ENCODE measurements around the gene RFC3.
"Not testable (repeated sequence)": the region's sequence is repeated elsewhere in the genome, so short reads cannot be mapped to it uniquely, and the experiment has no call there.

RFC3 gene, protein sequence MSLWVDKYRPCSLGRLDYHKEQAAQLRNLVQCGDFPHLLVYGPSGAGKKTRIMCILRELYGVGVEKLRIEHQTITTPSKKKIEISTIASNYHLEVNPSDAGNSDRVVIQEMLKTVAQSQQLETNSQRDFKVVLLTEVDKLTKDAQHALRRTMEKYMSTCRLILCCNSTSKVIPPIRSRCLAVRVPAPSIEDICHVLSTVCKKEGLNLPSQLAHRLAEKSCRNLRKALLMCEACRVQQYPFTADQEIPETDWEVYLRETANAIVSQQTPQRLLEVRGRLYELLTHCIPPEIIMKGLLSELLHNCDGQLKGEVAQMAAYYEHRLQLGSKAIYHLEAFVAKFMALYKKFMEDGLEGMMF

DNA sequence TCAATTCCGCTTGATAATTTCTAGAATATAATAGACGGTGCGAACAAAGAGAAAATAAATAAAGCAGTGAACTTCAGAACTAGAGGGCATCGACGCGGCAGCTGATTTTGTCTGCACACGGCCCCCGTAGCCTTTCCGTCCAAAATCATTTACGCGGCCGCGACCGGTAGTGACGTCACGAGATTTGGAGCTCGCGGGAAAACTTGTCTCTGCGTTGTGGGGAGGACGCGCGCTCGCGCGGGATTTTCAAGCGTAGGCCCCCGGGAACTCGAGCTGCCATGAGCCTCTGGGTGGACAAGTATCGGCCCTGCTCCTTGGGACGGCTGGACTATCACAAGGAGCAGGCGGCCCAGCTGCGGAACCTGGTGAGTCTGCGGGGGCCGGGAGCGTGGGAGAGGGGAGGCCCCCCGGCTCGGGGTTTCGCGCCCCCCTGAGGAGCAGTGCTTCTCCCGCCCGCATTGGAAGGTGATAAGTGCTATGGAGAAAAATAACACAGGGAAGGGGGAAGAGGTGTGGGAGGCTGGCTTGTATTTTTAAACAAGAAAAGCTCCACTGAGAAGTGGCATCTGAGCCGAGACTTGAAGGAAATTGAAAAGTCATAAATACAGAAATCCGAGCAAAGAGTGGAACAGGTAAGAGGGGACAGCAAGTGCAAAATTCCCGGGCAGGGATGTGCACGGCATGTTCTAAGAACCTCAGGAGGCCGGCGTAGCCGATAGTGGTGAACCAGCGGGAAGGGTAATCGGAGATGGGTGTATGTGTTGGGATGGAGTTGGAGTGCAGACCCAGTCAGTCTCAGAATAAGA is at the start of gene RFC3:
TSS of gene RFC3 (plus strand) at position 249 of the 806 bp plus-strand sequence. CDS start at position 279, 30 bp downstream.
- Histone ChIP-seq H3K9me3 (ENCODE audit: low read length) (no peaks in the 10 kb centered on the region), H2AFZ (ENCODE audit: low read depth, low read length) (peak within 1 kb of the TSS; percentile 98), H3K36me3 (ENCODE audit: insufficient read depth, low read length) (peaks cover 29% of the 10 kb centered on the region), H3K4me1 (ENCODE audit: insufficient read depth, low read length) (peaks cover 6% of the 10 kb centered on the region), H3K27me3 (ENCODE audit: insufficient read depth, low read length) (peaks cover 2% of the 10 kb centered on the region), H3K4me3 (ENCODE audit: low read length) (peak within 1 kb of the TSS; percentile 97)

DNA sequence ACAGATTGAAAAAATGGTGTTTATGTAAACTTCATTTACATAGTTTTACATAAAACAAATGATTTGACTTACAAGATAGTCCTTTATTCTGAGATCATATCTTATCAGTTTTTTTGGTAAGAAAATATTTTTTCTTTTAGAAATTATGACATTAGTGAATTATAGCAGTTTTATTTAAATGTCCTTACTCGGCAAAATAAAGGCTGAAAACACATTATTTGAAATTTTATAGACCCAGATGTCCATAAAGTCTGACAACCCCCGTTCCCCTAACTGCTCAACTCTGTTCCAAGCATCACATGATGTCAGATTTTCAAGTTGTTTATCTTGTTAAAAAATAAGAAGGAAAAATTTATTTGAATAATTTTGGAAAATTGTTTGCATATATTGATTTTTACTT is 46.7 kb upstream of the RFC3 start:
- no peaks in the 10 kb centered on the region for H3K9me3 ChIP-seq (ENCODE audit: low read length)

DNA sequence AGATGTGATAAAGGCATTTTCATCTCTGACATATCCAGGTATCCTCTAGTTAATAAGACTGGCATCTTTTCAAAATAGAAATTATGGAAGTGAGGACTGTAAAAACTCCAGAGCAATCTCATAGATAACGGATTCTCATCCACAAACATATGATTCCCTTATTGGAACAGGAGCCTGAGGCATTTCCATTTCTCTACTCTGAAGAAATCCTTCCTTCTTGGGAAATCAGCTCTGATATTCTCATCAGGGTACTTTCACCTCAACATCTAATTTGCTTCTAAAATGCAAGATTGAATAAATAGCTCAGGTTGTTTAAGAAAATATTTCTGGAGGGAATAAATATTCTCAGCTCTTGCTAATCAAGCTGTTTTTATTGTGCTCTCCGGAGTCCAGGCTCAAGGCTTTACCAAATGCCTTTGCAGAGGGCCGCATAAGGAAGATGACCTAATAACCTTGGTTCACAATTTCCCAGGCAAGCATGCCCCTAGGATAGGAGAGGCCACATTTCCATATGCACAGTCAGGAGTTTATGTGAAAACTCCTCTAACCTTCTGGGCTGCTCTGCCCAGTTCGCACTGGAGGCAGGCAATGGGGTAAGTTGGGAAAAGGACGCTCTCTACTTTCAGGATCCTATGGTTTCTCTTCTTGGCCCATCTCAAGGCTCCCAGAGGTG is 44.0 kb upstream of the RFC3 start:
- Histone ChIP-seq H3K9me3 (ENCODE audit: low read length) (no peaks in the 10 kb centered on the region), H2AFZ (ENCODE audit: low read depth, low read length) (no peak overlapping the region), H3K4me3 (ENCODE audit: low read length) (no peak overlapping the region), H3K27me3 (ENCODE audit: insufficient read depth, low read length) (no peaks in the 10 kb centered on the region), H3K36me3 (ENCODE audit: insufficient read depth, low read length) (no peaks in the 10 kb centered on the region), H3K4me1 (ENCODE audit: insufficient read depth, low read length) (peaks cover 20% of the 10 kb centered on the region)

More for the DNA sequence above, 46.7 kb upstream of the RFC3 start:
- Histone ChIP-seq H3K27me3 (ENCODE audit: insufficient read depth, low read length) (no peaks in the 10 kb centered on the region), H3K4me3 (ENCODE audit: low read length) (no peak overlapping the region), H2AFZ (ENCODE audit: low read depth, low read length) (no peak overlapping the region), H3K36me3 (ENCODE audit: insufficient read depth, low read length) (no peaks in the 10 kb centered on the region), H3K4me1 (ENCODE audit: insufficient read depth, low read length) (peaks cover 19% of the 10 kb centered on the region)

DNA sequence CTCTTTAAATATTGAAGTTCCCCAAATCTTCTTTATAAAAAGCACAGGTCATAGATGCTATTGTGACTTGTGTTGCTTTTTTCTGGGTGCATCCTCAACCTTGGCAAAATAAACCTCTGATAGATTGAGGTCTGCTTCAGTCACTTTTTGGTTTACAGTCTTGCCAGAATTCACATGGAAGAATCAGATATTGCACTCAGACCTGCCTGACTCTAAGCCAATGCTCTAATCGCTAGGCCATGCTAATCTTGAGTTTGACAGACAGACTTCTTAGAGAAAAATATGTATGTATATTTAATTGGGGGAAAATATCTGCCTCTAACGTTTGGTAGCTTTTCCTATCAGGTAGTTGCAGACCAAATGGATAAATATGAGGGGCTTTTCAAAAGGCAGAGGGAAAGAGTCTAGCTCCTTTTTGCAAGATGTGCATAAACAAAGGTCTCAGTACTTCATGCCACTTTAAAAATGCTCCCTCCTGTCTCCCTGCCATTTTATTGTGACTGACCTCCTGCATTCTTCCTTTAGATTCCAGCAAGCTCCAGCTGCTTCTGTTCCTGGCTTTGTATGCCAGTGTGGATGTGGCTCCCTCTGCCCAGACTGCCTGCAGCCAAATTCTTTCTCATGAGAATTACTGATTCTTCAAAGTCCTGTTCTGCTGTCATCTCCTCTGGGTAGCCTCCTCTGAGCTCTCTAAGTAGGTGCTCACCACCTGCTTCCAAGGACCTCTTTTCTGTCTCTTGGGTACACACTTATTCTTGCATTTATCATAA is 42.4 kb upstream of the RFC3 start:
- H3K4me1 ChIP-seq (ENCODE audit: insufficient read depth, low read length), result peaks cover 20% of the 10 kb centered on the region
- H3K27me3 ChIP-seq (ENCODE audit: insufficient read depth, low read length), result no peaks in the 10 kb centered on the region

DNA sequence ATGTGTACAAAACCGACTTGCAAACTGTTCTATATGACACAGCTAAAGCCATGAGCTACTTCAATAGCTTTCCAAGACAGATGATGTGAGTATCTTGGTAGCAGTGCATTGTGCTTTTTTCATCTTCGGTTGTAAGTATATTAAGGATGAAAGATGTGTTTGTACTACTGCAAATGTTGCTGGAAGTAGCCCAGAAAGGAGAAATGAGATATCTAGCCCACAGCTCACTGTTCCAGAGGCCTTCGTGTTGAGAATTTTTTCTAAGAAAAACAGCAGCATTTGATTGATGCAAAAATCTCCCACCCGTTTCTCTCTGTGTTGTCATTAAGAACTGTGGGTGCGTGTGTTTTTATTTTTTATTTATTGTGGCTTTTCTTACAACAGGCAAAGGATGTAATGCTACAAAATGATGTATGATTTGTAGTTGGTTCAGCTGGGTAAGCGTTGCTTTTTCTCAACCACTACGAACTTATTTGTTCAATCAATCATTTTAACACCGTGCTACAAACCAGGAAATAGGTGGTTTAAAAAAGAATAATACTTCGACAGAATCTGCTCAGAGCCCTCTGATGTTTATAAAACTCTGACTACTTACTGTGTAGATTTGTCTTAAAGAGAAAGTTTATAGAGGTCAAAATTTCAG is 41.6 kb upstream of the RFC3 start:
- no peak overlapping the region for H3K4me3 ChIP-seq (ENCODE audit: low read length)
- no peaks in the 10 kb centered on the region for H3K27me3 ChIP-seq (ENCODE audit: insufficient read depth, low read length)
- no peak overlapping the region for H2AFZ ChIP-seq (ENCODE audit: low read depth, low read length)
- no peaks in the 10 kb centered on the region for H3K36me3 ChIP-seq (ENCODE audit: insufficient read depth, low read length)
- H3K4me1 ChIP-seq (ENCODE audit: insufficient read depth, low read length), result peaks cover 20% of the 10 kb centered on the region
- H3K9me3 ChIP-seq (ENCODE audit: low read length), result no peaks in the 10 kb centered on the region

More for the DNA sequence above, 42.4 kb upstream of the RFC3 start:
- Histone ChIP-seq H3K4me3 (ENCODE audit: low read length) (no peak overlapping the region), H2AFZ (ENCODE audit: low read depth, low read length) (peak overlapping the region; percentile 66), H3K36me3 (ENCODE audit: insufficient read depth, low read length) (no peaks in the 10 kb centered on the region), H3K9me3 (ENCODE audit: low read length) (no peaks in the 10 kb centered on the region)

DNA sequence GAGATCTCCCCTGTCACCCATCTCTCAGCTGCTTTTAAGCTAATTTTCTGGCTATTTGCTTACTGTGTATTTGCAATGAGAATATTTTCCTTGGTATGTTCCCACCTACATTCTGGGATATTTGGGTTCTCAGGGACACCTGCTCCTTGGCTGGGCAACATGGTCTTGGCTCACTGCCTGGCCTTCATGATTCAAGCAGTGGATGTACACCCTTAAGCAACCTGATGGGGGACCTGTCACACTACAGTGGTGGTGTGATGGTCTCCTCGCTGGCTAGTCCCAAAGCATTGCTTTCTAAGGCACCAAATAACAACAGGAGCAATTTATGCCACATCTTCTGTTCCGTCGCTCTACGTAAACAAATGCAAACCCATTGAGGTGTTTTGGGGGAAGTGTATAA is 35.3 kb upstream of the RFC3 start:
- H2AFZ ChIP-seq (ENCODE audit: low read depth, low read length), result no peak overlapping the region
- H3K4me3 ChIP-seq (ENCODE audit: low read length), result no peak overlapping the region
- H3K4me1 ChIP-seq (ENCODE audit: insufficient read depth, low read length), result no peaks in the 10 kb centered on the region
- no peaks in the 10 kb centered on the region for H3K27me3 ChIP-seq (ENCODE audit: insufficient read depth, low read length)
- no peaks in the 10 kb centered on the region for H3K9me3 ChIP-seq (ENCODE audit: low read length)
- H3K36me3 ChIP-seq (ENCODE audit: insufficient read depth, low read length), result no peaks in the 10 kb centered on the region

DNA sequence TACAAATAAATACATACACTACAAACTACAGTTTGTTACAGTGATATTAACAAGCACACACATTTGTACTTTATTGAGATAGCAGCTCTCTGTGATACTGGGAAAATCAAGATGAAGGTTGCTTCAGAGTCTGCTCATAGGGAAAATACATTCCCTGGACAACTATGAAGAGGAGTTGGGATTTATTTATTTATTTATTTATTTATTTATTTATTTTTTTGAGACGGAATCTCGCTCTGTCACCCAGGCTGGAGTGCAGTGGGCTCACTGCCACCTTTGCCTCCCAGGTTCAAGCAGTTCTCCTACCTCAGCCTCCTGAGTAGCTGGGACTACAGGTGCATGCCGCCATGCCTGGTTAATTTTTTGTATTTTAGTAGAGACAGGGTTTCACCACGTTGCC is 34.7 kb upstream of the RFC3 start:
- not testable (repeated sequence) for H3K4me3 ChIP-seq (ENCODE audit: low read length); H3K36me3 ChIP-seq (ENCODE audit: insufficient read depth, low read length); H2AFZ ChIP-seq (ENCODE audit: low read depth, low read length); H3K27me3 ChIP-seq (ENCODE audit: insufficient read depth, low read length); H3K4me1 ChIP-seq (ENCODE audit: insufficient read depth, low read length); H3K9me3 ChIP-seq (ENCODE audit: low read length)

DNA sequence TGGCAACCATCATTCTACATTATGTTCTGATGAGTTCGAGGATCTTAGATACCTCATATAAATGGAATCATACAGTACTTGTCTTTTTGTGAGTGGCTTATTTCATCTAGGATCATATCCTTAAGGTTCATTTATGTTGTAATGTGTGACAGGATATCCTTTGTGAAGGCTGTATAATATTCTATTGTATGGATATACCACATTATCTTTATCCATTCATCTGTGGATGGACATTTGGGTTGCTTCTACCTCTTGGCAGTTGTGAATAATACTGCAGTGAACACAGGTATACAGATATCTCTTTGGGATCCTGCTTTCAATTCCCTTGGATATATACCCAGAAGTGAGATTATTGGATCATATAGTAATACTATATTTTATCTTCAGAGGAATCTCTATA is 33.2 kb upstream of the RFC3 start:
- H3K36me3 ChIP-seq (ENCODE audit: insufficient read depth, low read length), result no peaks in the 10 kb centered on the region
- H3K27me3 ChIP-seq (ENCODE audit: insufficient read depth, low read length), result no peaks in the 10 kb centered on the region
- H2AFZ ChIP-seq (ENCODE audit: low read depth, low read length), result no peak overlapping the region
- no peaks in the 10 kb centered on the region for H3K9me3 ChIP-seq (ENCODE audit: low read length)
- no peak overlapping the region for H3K4me3 ChIP-seq (ENCODE audit: low read length)
- peaks cover 13% of the 10 kb centered on the region for H3K4me1 ChIP-seq (ENCODE audit: insufficient read depth, low read length)

DNA sequence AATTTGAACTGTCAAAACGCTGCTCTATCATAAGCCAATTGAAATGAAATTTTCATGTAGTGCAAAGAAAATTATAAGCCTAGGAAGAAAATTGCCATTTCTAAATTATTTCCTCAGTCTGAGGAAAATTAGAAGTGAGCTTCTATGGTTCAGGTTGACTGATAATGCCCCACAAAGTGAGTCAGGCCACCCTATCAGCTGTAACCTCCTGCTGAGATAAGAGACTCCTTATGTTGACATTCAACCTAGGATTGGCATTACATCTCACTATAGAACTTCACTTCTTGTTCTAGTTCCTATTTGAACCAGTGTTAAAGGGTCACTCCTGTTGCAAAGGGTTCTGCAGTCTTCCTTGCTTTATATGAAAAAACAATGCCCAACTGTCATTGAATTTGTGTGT is 32.6 kb upstream of the RFC3 start:
- Histone ChIP-seq H3K36me3 (ENCODE audit: insufficient read depth, low read length) (no peaks in the 10 kb centered on the region), H3K4me3 (ENCODE audit: low read length) (no peak overlapping the region), H3K9me3 (ENCODE audit: low read length) (no peaks in the 10 kb centered on the region), H3K27me3 (ENCODE audit: insufficient read depth, low read length) (no peaks in the 10 kb centered on the region), H2AFZ (ENCODE audit: low read depth, low read length) (no peak overlapping the region), H3K4me1 (ENCODE audit: insufficient read depth, low read length) (peaks cover 15% of the 10 kb centered on the region)

DNA sequence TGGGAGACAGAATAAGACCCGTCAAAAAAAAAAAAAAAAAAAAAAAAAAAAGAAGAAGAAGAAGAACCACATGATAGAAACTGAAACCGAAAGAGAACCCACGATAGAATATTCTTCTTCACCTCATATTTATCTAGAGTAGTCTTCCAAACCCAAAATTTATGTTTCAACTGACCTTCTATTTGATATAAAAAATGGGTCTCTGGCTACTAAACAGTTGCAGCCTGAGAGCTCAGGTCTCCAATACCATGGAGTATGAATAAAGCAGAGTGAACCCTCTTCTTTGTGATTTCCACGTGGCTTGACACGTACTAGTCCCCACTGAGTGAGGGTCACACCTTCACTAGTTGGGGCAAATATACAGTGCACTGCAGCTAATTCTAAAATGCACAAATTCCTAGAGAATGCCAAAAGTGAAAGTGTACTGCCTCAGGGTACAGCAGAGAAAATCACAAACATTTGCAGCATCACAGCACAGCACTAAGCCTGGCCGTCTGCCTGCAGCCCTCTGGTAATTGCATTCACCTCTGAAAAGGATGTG is 30.8 kb upstream of the RFC3 start:
- Histone ChIP-seq H3K4me3 (ENCODE audit: low read length) (no peak overlapping the region), H2AFZ (ENCODE audit: low read depth, low read length) (no peak overlapping the region)

DNA sequence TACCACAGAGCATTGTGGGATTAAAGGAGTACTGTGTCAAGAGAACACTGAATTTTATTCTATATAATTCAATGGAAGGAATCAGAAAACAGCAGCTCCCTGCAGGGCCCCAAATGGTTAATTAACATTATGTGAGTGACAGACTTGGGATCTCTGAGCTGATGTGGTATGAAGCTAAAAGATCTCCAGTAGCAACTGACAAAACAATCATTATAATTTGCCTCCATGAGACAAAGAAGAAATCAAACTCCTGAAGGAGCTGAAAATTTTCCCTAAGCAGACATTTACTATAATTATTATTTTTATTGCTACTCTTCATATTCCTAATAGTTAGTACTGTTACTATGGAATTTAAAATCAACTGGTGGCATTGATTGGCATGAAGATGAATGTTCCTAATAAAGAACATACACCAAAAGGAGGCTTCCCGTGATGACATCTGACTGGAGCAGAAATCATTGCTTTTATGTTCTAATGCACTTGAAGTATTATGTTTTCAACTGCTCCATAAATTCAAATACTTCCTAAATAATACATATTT is 28.8 kb upstream of the RFC3 start:
- Histone ChIP-seq H2AFZ (ENCODE audit: low read depth, low read length) (no peak overlapping the region), H3K27me3 (ENCODE audit: insufficient read depth, low read length) (no peaks in the 10 kb centered on the region), H3K4me3 (ENCODE audit: low read length) (no peak overlapping the region), H3K4me1 (ENCODE audit: insufficient read depth, low read length) (peaks cover 15% of the 10 kb centered on the region), H3K36me3 (ENCODE audit: insufficient read depth, low read length) (no peaks in the 10 kb centered on the region), H3K9me3 (ENCODE audit: low read length) (no peaks in the 10 kb centered on the region)

More for the DNA sequence above, 30.8 kb upstream of the RFC3 start:
- no peaks in the 10 kb centered on the region for H3K36me3 ChIP-seq (ENCODE audit: insufficient read depth, low read length)
- no peaks in the 10 kb centered on the region for H3K9me3 ChIP-seq (ENCODE audit: low read length)
- H3K27me3 ChIP-seq (ENCODE audit: insufficient read depth, low read length), result no peaks in the 10 kb centered on the region
- H3K4me1 ChIP-seq (ENCODE audit: insufficient read depth, low read length), result peaks cover 15% of the 10 kb centered on the region

DNA sequence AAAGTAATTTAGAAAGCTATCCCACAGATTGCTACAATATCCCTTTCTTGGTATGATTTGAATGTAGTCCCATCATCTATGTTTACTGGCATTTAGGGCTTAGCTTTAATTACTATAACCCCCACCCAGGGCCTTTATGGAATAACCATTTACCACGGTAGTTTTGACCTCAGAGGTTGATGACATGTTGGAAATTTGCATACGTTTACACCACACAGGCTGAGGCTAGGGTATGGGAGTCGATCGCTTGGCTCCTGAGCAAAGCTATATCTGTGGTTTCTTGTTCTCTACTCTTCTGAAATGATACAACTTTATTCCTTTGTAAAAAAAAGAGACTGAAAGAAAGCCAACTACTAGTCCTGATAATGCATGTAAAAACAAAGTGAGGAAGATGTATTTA is 28.2 kb upstream of the RFC3 start:
- no peak overlapping the region for H3K4me3 ChIP-seq (ENCODE audit: low read length)
- no peaks in the 10 kb centered on the region for H3K9me3 ChIP-seq (ENCODE audit: low read length)
- peaks cover 15% of the 10 kb centered on the region for H3K4me1 ChIP-seq (ENCODE audit: insufficient read depth, low read length)
- H3K27me3 ChIP-seq (ENCODE audit: insufficient read depth, low read length), result no peaks in the 10 kb centered on the region
- H3K36me3 ChIP-seq (ENCODE audit: insufficient read depth, low read length), result no peaks in the 10 kb centered on the region
- no peak overlapping the region for H2AFZ ChIP-seq (ENCODE audit: low read depth, low read length)
